NCI-H2227 treated with DMSO at 0.1 percent for 48 hours (cell line): ENCODE results near the gene ZC3HAV1.
"Not testable (repeated sequence)": the region's sequence is repeated elsewhere in the genome, so short reads cannot be mapped to it uniquely, and the experiment has no call there.

ENCODE experiments used
- DNase-seq: peaks from one replicate; lab custom pipeline; 2025; lab: John Stamatoyannopoulos, UW

Gene ZC3HAV1

GRCh38 chr7:139109188-139109982, at the start of gene ZC3HAV1:
ZC3HAV1 (minus strand) TSS chr7:139109720; CDS start chr7:139109331, 389 bp downstream.
- peak; percentile 88 for DNase-seq

- DNase-seq = no peak
Observed at GRCh38 chr7:139153832-139154231, 44.3 kb upstream of the ZC3HAV1 start.

- DNase-seq = no peak
Observed at GRCh38 chr7:139152149-139152548, 42.6 kb upstream of the ZC3HAV1 start.

- DNase-seq = no peak
Observed at GRCh38 chr7:139139150-139139549, 29.6 kb upstream of the ZC3HAV1 start.

- peak; percentile 91 for DNase-seq
Observed at GRCh38 chr7:139133335-139134139, 24.0 kb upstream of the ZC3HAV1 start.

- DNase-seq = no peak
Observed at GRCh38 chr7:139132887-139133286, 23.4 kb upstream of the ZC3HAV1 start.

- DNase-seq = no peak
Observed at GRCh38 chr7:139131601-139132041, 22.1 kb upstream of the ZC3HAV1 start.

- not testable (repeated sequence) for DNase-seq
Observed at GRCh38 chr7:139129814-139130213, 20.3 kb upstream of the ZC3HAV1 start.

GRCh38 chr7:139127648-139128047, 18.1 kb upstream of the ZC3HAV1 start:
- DNase-seq = no peak

GRCh38 chr7:139125657-139126056, 16.1 kb upstream of the ZC3HAV1 start:
- DNase-seq = no peak

- DNase-seq = not testable (repeated sequence)
Observed at GRCh38 chr7:139124995-139125394, 15.5 kb upstream of the ZC3HAV1 start.

GRCh38 chr7:139124084-139124914, 14.8 kb upstream of the ZC3HAV1 start:
- DNase-seq = no peak

- DNase-seq = no peak
Observed at GRCh38 chr7:139119486-139119849, 9.9 kb upstream of the ZC3HAV1 start.

- peak; percentile 14 for DNase-seq
Observed at GRCh38 chr7:139118805-139119485, 9.4 kb upstream of the ZC3HAV1 start.

- no peak for DNase-seq
Observed at GRCh38 chr7:139118234-139118804, 8.8 kb upstream of the ZC3HAV1 start.

- DNase-seq = no peak
Observed at GRCh38 chr7:139117599-139118233, 8.2 kb upstream of the ZC3HAV1 start.

GRCh38 chr7:139116999-139117398, 7.5 kb upstream of the ZC3HAV1 start:
- DNase-seq = no peak

- DNase-seq = no peak
Observed at GRCh38 chr7:139115104-139115503, 5.6 kb upstream of the ZC3HAV1 start.

- no peak for DNase-seq
Observed at GRCh38 chr7:139114585-139114984, 5.1 kb upstream of the ZC3HAV1 start.

- DNase-seq = no peak
Observed at GRCh38 chr7:139114018-139114417, 4.5 kb upstream of the ZC3HAV1 start.

- DNase-seq = no peak
Observed at GRCh38 chr7:139112741-139113250, 3.3 kb upstream of the ZC3HAV1 start.
